Activated T-cell treated with anti-CD3 and anti-CD28 coated beads, Interleukin-2, amount 50 U/mL, for 72 hours (primary cell): ENCODE results near the gene GGPS1. TPM values are rescaled to one million over a fixed set of nuclear protein-coding genes. Genes with fewer than 3 reads are reported as not detected.
"Not testable (repeated sequence)": the region's sequence is repeated elsewhere in the genome, so short reads cannot be mapped to it uniquely, and the experiment has no call there.

Experiments
- ATAC-seq, 2 donors: fragments of 150-1000 bp; cut with Tn5 transposase; replicated peaks in 1 of 2; 2 replicates each; pipeline ENCODE4 v1.10.0; 2021; ENCODE audit warnings: moderate library complexity in 2 of 2, mild to moderate bottlenecking in 1 of 2
- DNase-seq, 2 donors: peaks; one replicate each; pipeline ENCODE4 v3.0.0; 2021 to 2022; ENCODE audit warnings: mixed read lengths in 1 of 2
- H3K27ac Mint-ChIP-seq: one replicate; pipeline ENCODE4 v1.8.0; 2022; ENCODE audit warnings: mild to moderate bottlenecking, moderate library complexity, mixed read lengths
- H3K27me3 Mint-ChIP-seq: one replicate; pipeline ENCODE4 v1.8.0; 2022; ENCODE audit warnings: low read depth, mixed read lengths
- H3K36me3 Mint-ChIP-seq, 2 donors: one replicate each; pipeline ENCODE4 v1.8.0; 2022; ENCODE audit warnings: mixed read lengths in 2 of 2, mild to moderate bottlenecking in 1 of 2; ENCODE audit not compliant: insufficient read depth in 2 of 2
- H3K4me1 Mint-ChIP-seq: one replicate; pipeline ENCODE4 v1.8.0; 2022; ENCODE audit warnings: low read depth, mixed read lengths
- H3K4me3 Mint-ChIP-seq, 2 donors: one replicate each; pipeline ENCODE4 v1.8.0; 2022; ENCODE audit warnings: mild to moderate bottlenecking in 2 of 2, mixed read lengths in 2 of 2, moderate library complexity in 2 of 2
- H3K9me3 Mint-ChIP-seq, 2 donors: one replicate each; pipeline ENCODE4 v1.8.0; 2022; ENCODE audit warnings: mixed read lengths in 2 of 2
- total RNA-seq, 2 donors: library from RNA; stranded (reverse); gene quantifications; one replicate each; pipeline ENCODE4 v1.2.3, GENCODE V29; 2022

Gene GGPS1
- total RNA-seq, 2 donors from 2014 or later = 57.2 to 60.4 TPM

- DNase-seq, H3K36me3 Mint-ChIP-seq, H3K27ac Mint-ChIP-seq, ATAC-seq, H3K27me3 Mint-ChIP-seq, H3K9me3 Mint-ChIP-seq, H3K4me3 Mint-ChIP-seq: not testable (repeated sequence)
- H3K4me1 Mint-ChIP-seq = peaks cover 33% of the 10 kb centered on the region
These were observed 35.8 kb downstream of the GGPS1 start for GRCh38 chr1:235364189-235364588.

- H3K4me1 Mint-ChIP-seq = peaks cover 39% of the 10 kb centered on the region
These were observed 37.9 kb downstream of the GGPS1 start for GRCh38 chr1:235366286-235366685.

GRCh38 chr1:235367000-235367908 lies 38.9 kb downstream of the GGPS1 start, which contains the start of gene TBCE:
TBCE (plus strand) TSS chr1:235367427; CDS start chr1:235380050, 12,623 bp downstream.
- Mint-ChIP-seq H3K9me3 (no peaks in the 10 kb centered on the region), H3K27me3 (no peaks in the 10 kb centered on the region), H3K4me3 (peak within 1 kb of the TSS; percentile 97 to 99), H3K27ac (peak within 1 kb of the TSS; percentile 95), H3K36me3 (peaks cover 0 to 5% of the 10 kb centered on the region in 2 donors), H3K4me1 (peaks cover 39% of the 10 kb centered on the region)
- ATAC-seq (peak; percentile 98), DNase-seq (peak; percentile 91 to 94)

More at GRCh38 chr1:235366286-235366685, 37.9 kb downstream of the GGPS1 start:
- H3K9me3 Mint-ChIP-seq = no peaks in the 10 kb centered on the region
- H3K27me3 Mint-ChIP-seq = no peaks in the 10 kb centered on the region
- DNase-seq (peak; percentile 67), ATAC-seq (peak; percentile 74 to 80)
- H3K4me3 Mint-ChIP-seq = peak overlapping the region; percentile 97 to 99
- H3K36me3 Mint-ChIP-seq = peaks cover 0 to 5% of the 10 kb centered on the region in 2 donors
- H3K27ac Mint-ChIP-seq = peak overlapping the region; percentile 95

GRCh38 chr1:235368428-235368827 lies 40.1 kb downstream of the GGPS1 start:
- Mint-ChIP-seq H3K4me3 (peak overlapping the region; percentile 97 to 99), H3K36me3 (peaks cover 0 to 7% of the 10 kb centered on the region in 2 donors), H3K4me1 (peaks cover 45% of the 10 kb centered on the region), H3K27ac (peak overlapping the region; percentile 95), H3K9me3 (no peaks in the 10 kb centered on the region), H3K27me3 (no peaks in the 10 kb centered on the region)
- ATAC-seq (no peak), DNase-seq (no peak)

- Mint-ChIP-seq H3K4me3 (peak overlapping the region in 1 of 2 donors; percentile 11), H3K27me3 (no peaks in the 10 kb centered on the region), H3K36me3 (peaks cover 0 to 9% of the 10 kb centered on the region in 2 donors), H3K27ac (no peak overlapping the region), H3K4me1 (peaks cover 45% of the 10 kb centered on the region), H3K9me3 (no peaks in the 10 kb centered on the region)
- no peak for DNase-seq
- no peak for ATAC-seq
These were observed 41.4 kb downstream of the GGPS1 start for GRCh38 chr1:235369802-235370201.

GRCh38 chr1:235375919-235376605 lies 47.7 kb downstream of the GGPS1 start:
- Mint-ChIP-seq H3K27me3 (no peaks in the 10 kb centered on the region), H3K4me1 (peaks cover 6% of the 10 kb centered on the region), H3K9me3 (no peaks in the 10 kb centered on the region), H3K27ac (no peak overlapping the region), H3K4me3 (no peak overlapping the region), H3K36me3 (peaks cover 3 to 10% of the 10 kb centered on the region in 2 donors)
- DNase-seq = no peak
- no peak for ATAC-seq

GRCh38 chr1:235378134-235378735 lies 49.9 kb downstream of the GGPS1 start:
- not testable (repeated sequence) for H3K4me1 Mint-ChIP-seq, ATAC-seq, H3K9me3 Mint-ChIP-seq, H3K27ac Mint-ChIP-seq, DNase-seq, H3K4me3 Mint-ChIP-seq, H3K27me3 Mint-ChIP-seq
- H3K36me3 Mint-ChIP-seq = peaks cover 5 to 11% of the 10 kb centered on the region in 2 donors

- not testable (repeated sequence) for ATAC-seq, H3K27me3 Mint-ChIP-seq, DNase-seq, H3K4me3 Mint-ChIP-seq, H3K27ac Mint-ChIP-seq, H3K9me3 Mint-ChIP-seq, H3K4me1 Mint-ChIP-seq
- peaks cover 7 to 23% of the 10 kb centered on the region in 2 donors for H3K36me3 Mint-ChIP-seq
These were observed 53.8 kb downstream of the GGPS1 start for GRCh38 chr1:235381955-235382739.

GRCh38 chr1:235385633-235386032 lies 57.3 kb downstream of the GGPS1 start:
- DNase-seq, H3K4me3 Mint-ChIP-seq, ATAC-seq, H3K9me3 Mint-ChIP-seq, H3K27ac Mint-ChIP-seq, H3K4me1 Mint-ChIP-seq, H3K27me3 Mint-ChIP-seq: not testable (repeated sequence)
- peaks cover 5 to 26% of the 10 kb centered on the region in 2 donors for H3K36me3 Mint-ChIP-seq

GRCh38 chr1:235391874-235392273 lies 63.5 kb downstream of the GGPS1 start:
- DNase-seq (no peak), ATAC-seq (no peak)
- H3K27me3 Mint-ChIP-seq = no peaks in the 10 kb centered on the region
- H3K36me3 Mint-ChIP-seq = peaks cover 0 to 8% of the 10 kb centered on the region in 2 donors
- no peaks in the 10 kb centered on the region for H3K4me1 Mint-ChIP-seq
- no peak overlapping the region for H3K4me3 Mint-ChIP-seq
- H3K27ac Mint-ChIP-seq = no peak overlapping the region
- no peaks in the 10 kb centered on the region for H3K9me3 Mint-ChIP-seq
